Measurements from ENCODE around the gene APLP2. TPM values are rescaled to one million over a fixed set of nuclear protein-coding genes. Genes with fewer than 3 reads are reported as not detected.
A peak's percentile ranks its signal among the peaks of the same experiment; 100 is the strongest.

The APLP2 gene
- total and polyA plus RNA-seq, 2 of the 13 experiments (the other 11 are each of a cell fraction or from before 2014, with no cell fraction given) = 315 to 594 TPM

- TF ChIP-seq BCL3 (CRISPR knock-in tag; IDR thresholded peaks at IDR 0.05) (no peak), ELF3 (CRISPR knock-in tag; IDR thresholded peaks at IDR 0.05) (peak; percentile 15; the same call in 1 of the 2 replicates), SIN3B (IDR thresholded peaks at IDR 0.05; ENCODE audit: low read length) (no peak), NFATC3 (CRISPR knock-in tag; IDR thresholded peaks at IDR 0.05) (no peak), ZNF644 (CRISPR knock-in tag; IDR thresholded peaks at IDR 0.05; ENCODE audit: low read depth) (no peak), RNF2 (conservative IDR thresholded peaks at IDR 0.05; ENCODE audit: low read depth) (no peak), ZBTB8A (CRISPR knock-in tag; IDR thresholded peaks at IDR 0.05; ENCODE audit: borderline replicate concordance, low read depth) (no peak), ADNP (CRISPR knock-in tag; IDR thresholded peaks at IDR 0.05) (no peak), BCL6 (CRISPR knock-in tag; IDR thresholded peaks at IDR 0.05) (no peak), SALL1 (CRISPR knock-in tag; IDR thresholded peaks at IDR 0.05) (peak; percentile 69), FOSL2 (CRISPR knock-in tag; IDR thresholded peaks at IDR 0.05) (no peak), MAZ (IDR thresholded peaks at IDR 0.05; ENCODE audit: borderline replicate concordance, low read depth, low read length) (no peak), MAZ (CRISPR knock-in tag; IDR thresholded peaks at IDR 0.05; ENCODE audit: low read depth) (peak; percentile 20), MBNL3 (CRISPR knock-in tag; conservative IDR thresholded peaks at IDR 0.05) (no peak), SIN3A (IDR thresholded peaks at IDR 0.05; ENCODE audit: borderline replicate concordance, low read depth, low read length) (0 out of 2 replicates have a peak, but pooled peaks have one; percentile 24), E2F1 (CRISPR knock-in tag; IDR thresholded peaks at IDR 0.05) (no peak), XBP1 (CRISPR knock-in tag; IDR thresholded peaks at IDR 0.05) (no peak), TCF12 (IDR thresholded peaks at IDR 0.05) (no peak), TCF12 (CRISPR knock-in tag; IDR thresholded peaks at IDR 0.05) (peak; percentile 74; the same call in 1 of the 2 replicates), FOXJ3 (CRISPR knock-in tag; IDR thresholded peaks at IDR 0.05; ENCODE audit: borderline replicate concordance) (no peak), EZH2 (conservative IDR thresholded peaks at IDR 0.05; ENCODE audit: low read depth, low read length) (no peak), ZBTB3 (CRISPR knock-in tag; IDR thresholded peaks at IDR 0.05; ENCODE audit: borderline replicate concordance, low read depth) (no peak), ZBTB7A (CRISPR knock-in tag; IDR thresholded peaks at IDR 0.05) (no peak), ZNF326 (CRISPR knock-in tag; IDR thresholded peaks at IDR 0.05; ENCODE audit: borderline replicate concordance) (no peak), ZMYM4 (CRISPR knock-in tag; IDR thresholded peaks at IDR 0.05) (no peak; the same call in 1 of the 2 replicates), ASH2L (IDR thresholded peaks at IDR 0.05; ENCODE audit: insufficient read length, low read depth, low read length) (peak; percentile 9), TEAD2 (CRISPR knock-in tag; IDR thresholded peaks at IDR 0.05) (no peak), POLR2AphosphoS2 (IDR thresholded peaks at IDR 0.05; ENCODE audit: low read depth, low read length) (no peak), TFDP2 (CRISPR knock-in tag; IDR thresholded peaks at IDR 0.05) (peak; percentile 56; the same call in 1 of the 2 replicates), FLYWCH1 (CRISPR knock-in tag; IDR thresholded peaks at IDR 0.05) (0 out of 2 replicates have a peak, but pooled peaks have one; percentile 49)
These were observed 572 bp upstream of the APLP2 start (continued) for GRCh38 chr11:130068986-130069658.

Data from HepG2 (cell line).